Breast epithelium (tissue), 4 donors: ENCODE results near the gene VARS2. TPM values are rescaled to one million over a fixed set of nuclear protein-coding genes. Genes with fewer than 3 reads are reported as not detected.

Experiments
- DNase-seq, 2 donors: peaks; one replicate each; pipeline ENCODE4 v3.0.0-alpha.2; 2019; ENCODE audit warnings: low spot score in 2 of 2
- H3K27ac ChIP-seq, 2 donors: fragments of 200-600 bp; sonication (generic) in 1 of 2; one replicate each; pipeline ENCODE4 v1.5.1; 2016 to 2019; ENCODE audit warnings: mild to moderate bottlenecking in 1 of 2
- H3K27me3 ChIP-seq, 2 donors: fragments of 200-600 bp; sonication (generic) in 1 of 2; one replicate each; pipeline versions ENCODE4 v1.5.1 to v1.6.0; 2017 to 2019; ENCODE audit warnings: control low read depth in 1 of 2, mild to moderate bottlenecking in 1 of 2
- H3K36me3 ChIP-seq: fragments of 200-600 bp; one replicate; pipeline ENCODE4 v1.5.1; 2019
- H3K4me1 ChIP-seq, 2 donors: fragments of 200-600 bp; sonication (generic); one replicate each; pipeline ENCODE4 v1.5.1; 2016 to 2019; ENCODE audit warnings: control low read depth in 1 of 2
- H3K4me3 ChIP-seq, 3 donors: fragments of 200-600 bp; sonication (generic); 1 replicate in 2 of 3; 2 replicates in 1 of 3; pipeline ENCODE4 v1.5.1; 2016 to 2019; ENCODE audit warnings: mild to moderate bottlenecking in 3 of 3, moderate library complexity in 2 of 3
- H3K9me3 ChIP-seq, 2 donors: fragments of 200-600 bp; sonication (generic) in 1 of 2; one replicate each; pipeline ENCODE4 v1.5.1; 2016 to 2019; ENCODE audit warnings: control low read depth in 1 of 2
- POLR2A ChIP-seq: fragments of 450-650 bp; IDR thresholded peaks from one replicate; pipeline ENCODE4 v1.6.1; 2016; ENCODE audit warnings: antibody characterized with exemption, mild to moderate bottlenecking, moderate library complexity
- POLR2AphosphoS5 ChIP-seq, 3 donors: sonication (generic); formaldehyde crosslinking; IDR thresholded peaks; one replicate each; pipeline ENCODE4 v1.6.1; 2017; ENCODE audit warnings: antibody characterized with exemption in 3 of 3
- intact Hi-C: fragments of 100-400 bp; cut with DNase I; formaldehyde crosslinking; loops from one replicate; pipeline ENCODE4 v1.15.1; 2023; ENCODE audit warnings: low total_unique reads
- total RNA-seq, 3 donors: library from RNA; depleted of rRNA; stranded (reverse); fragments of >200 nt; gene quantifications; one replicate each; pipeline ENCODE4 v1.1.0, GENCODE V29; 2016
- TF ChIP-seq, protein P1 (sequence below), 3 donors: fragments of 450-650 bp; IDR thresholded peaks; one replicate each; pipeline ENCODE4 v1.5.1; 2016 to 2017; ENCODE audit warnings: antibody characterized with exemption in 3 of 3, mild to moderate bottlenecking in 3 of 3, moderate library complexity in 3 of 3

VARS2 gene
- total RNA-seq, 3 donors from 2014 or later = 15.7 to 19.2 (median 16.8) TPM

DNA sequence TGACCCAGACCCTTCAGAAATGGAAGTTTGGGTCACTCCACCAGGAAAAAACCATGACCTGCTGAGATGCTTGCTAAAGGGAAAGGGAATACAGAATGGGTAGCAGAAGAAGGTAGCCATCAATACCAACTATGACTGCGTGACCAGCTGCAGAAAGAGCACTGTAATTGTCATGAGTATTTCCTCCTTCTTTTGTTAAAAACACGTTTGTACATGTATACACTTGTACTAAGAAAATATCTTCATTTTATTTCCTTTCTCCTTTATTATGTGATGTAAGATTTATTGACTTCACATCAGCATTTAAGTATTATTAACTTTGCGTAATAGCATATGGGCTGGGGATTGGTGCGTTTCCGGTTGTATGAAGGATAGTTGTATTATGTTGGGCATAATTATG is 56.9 kb downstream of the VARS2 start:
- Histone ChIP-seq H3K4me1 (no peaks in the 10 kb centered on the region), H3K9me3 (no peaks in the 10 kb centered on the region), H3K27me3 (no peaks in the 10 kb centered on the region), H3K36me3 (no peaks in the 10 kb centered on the region), H3K4me3 (no peak overlapping the region), H3K27ac (no peak overlapping the region)
- no peak for DNase-seq
- intact Hi-C loops = no loop called here
- TF ChIP-seq, protein P1, sequence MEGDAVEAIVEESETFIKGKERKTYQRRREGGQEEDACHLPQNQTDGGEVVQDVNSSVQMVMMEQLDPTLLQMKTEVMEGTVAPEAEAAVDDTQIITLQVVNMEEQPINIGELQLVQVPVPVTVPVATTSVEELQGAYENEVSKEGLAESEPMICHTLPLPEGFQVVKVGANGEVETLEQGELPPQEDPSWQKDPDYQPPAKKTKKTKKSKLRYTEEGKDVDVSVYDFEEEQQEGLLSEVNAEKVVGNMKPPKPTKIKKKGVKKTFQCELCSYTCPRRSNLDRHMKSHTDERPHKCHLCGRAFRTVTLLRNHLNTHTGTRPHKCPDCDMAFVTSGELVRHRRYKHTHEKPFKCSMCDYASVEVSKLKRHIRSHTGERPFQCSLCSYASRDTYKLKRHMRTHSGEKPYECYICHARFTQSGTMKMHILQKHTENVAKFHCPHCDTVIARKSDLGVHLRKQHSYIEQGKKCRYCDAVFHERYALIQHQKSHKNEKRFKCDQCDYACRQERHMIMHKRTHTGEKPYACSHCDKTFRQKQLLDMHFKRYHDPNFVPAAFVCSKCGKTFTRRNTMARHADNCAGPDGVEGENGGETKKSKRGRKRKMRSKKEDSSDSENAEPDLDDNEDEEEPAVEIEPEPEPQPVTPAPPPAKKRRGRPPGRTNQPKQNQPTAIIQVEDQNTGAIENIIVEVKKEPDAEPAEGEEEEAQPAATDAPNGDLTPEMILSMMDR (IDR thresholded peaks at IDR 0.05) = no peak
- TF ChIP-seq POLR2A (no peak), POLR2AphosphoS5 (IDR thresholded peaks at IDR 0.05) (no peak)

DNA sequence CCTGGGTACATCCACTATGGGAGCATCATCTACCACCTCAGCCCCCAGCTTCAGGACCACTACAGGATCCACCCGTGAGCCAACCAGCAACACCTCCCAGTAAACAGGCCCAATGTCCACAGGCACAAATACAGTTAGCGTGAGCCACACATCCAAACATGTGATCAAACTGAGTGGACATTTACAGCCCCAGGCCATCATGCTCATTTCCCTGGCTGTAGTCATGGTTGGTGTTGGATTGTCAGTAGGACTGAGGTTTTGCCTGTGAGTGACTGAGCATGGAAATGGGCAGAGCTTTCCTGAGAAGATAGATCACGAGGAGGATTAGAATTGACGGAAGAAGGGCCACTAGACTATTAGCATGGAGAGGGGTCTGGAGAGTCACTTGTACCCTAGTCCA is 58.8 kb downstream of the VARS2 start:
- no peaks in the 10 kb centered on the region for H3K27me3 ChIP-seq
- H3K4me3 ChIP-seq = no peak overlapping the region
- DNase-seq = no peak
- no peaks in the 10 kb centered on the region for H3K4me1 ChIP-seq
- H3K9me3 ChIP-seq = no peaks in the 10 kb centered on the region
- TF ChIP-seq POLR2AphosphoS5 (IDR thresholded peaks at IDR 0.05) (no peak), POLR2A (no peak)
- TF ChIP-seq, protein P1 (IDR thresholded peaks at IDR 0.05) = no peak
- intact Hi-C loops = no loop called here
- H3K27ac ChIP-seq = no peak overlapping the region
- H3K36me3 ChIP-seq = no peaks in the 10 kb centered on the region

- intact Hi-C loops = no loop called here
- DNase-seq = no peak
- TF ChIP-seq POLR2AphosphoS5 (IDR thresholded peaks at IDR 0.05) (no peak), POLR2A (no peak)
- TF ChIP-seq, protein P1 (IDR thresholded peaks at IDR 0.05) = no peak
Observed at GRCh38 chr6:30974490-30975252, 60.6 kb downstream of the VARS2 start.

More at GRCh38 chr6:30974490-30975252, 60.6 kb downstream of the VARS2 start:
- Histone ChIP-seq H3K27me3 (no peaks in the 10 kb centered on the region), H3K4me3 (no peak overlapping the region), H3K36me3 (no peaks in the 10 kb centered on the region), H3K9me3 (no peaks in the 10 kb centered on the region), H3K4me1 (no peaks in the 10 kb centered on the region), H3K27ac (no peak overlapping the region)

Other genes starting within 250 kb of the VARS2 start
- gene DHX16, start 241.2 kb upstream of the VARS2 start, total RNA-seq = 10 to 100 TPM; 23.5 to 35.3 (median 26.2) TPM
- 10 to 100 TPM; 18.3 to 41.6 (median 20.0) TPM for gene PPP1R18, start 227.6 kb upstream of the VARS2 start, total RNA-seq
- 1 to 10 TPM; 1.8 to 4.0 (median 2.3) TPM for gene NRM, start 223.3 kb upstream of the VARS2 start, total RNA-seq
- gene MDC1, start 197.0 kb upstream of the VARS2 start, total RNA-seq = 10 to 100 TPM in 2 of 3 donors, 1 to 10 TPM in 1; 8.5 to 14.9 (median 13.4) TPM
- 100 to 1,000 TPM; 189 to 269 (median 212) TPM for gene TUBB, start 193.9 kb upstream of the VARS2 start, total RNA-seq
- 100 to 1,000 TPM in 2 of 3 donors, 10 to 100 TPM in 1; 80.5 to 171 (median 142) TPM for gene FLOT1, start 171.6 kb upstream of the VARS2 start, total RNA-seq
- gene IER3, start 169.7 kb upstream of the VARS2 start, total RNA-seq = 10 to 100 TPM in 2 of 3 donors, 1 to 10 TPM in 1; 7.7 to 64.1 (median 20.0) TPM
- 100 to 1,000 TPM in 1 of 3 donors, 10 to 100 TPM in 2; 18.1 to 149 (median 72.1) TPM for gene DDR1, start 29.7 kb upstream of the VARS2 start, total RNA-seq
- gene GTF2H4, start 6.0 kb upstream of the VARS2 start, total RNA-seq = 10 to 100 TPM; 10.4 to 13.4 (median 11.1) TPM
- gene SFTA2, start 17.9 kb downstream of the VARS2 start, total RNA-seq = not detected
- gene MUCL3, start 26.7 kb downstream of the VARS2 start, total RNA-seq = not detected
- gene MUC21, start 69.5 kb downstream of the VARS2 start, total RNA-seq = not detected
- gene MUC22, start 96.2 kb downstream of the VARS2 start, total RNA-seq = not detected
- gene C6orf15, start 198.3 kb downstream of the VARS2 start, total RNA-seq = under 1 TPM in 1 of 3 donors, not detected in 2; 0.59 TPM
- 1 to 10 TPM in 2 of 3 donors, under 1 TPM in 1; 0.48 to 2.0 (median 1.9) TPM for gene PSORS1C1, start 200.6 kb downstream of the VARS2 start, total RNA-seq
- under 1 TPM in 1 of 3 donors, not detected in 2; 0.59 TPM for gene CDSN, start 206.2 kb downstream of the VARS2 start, total RNA-seq
- not detected for gene PSORS1C2, start 224.8 kb downstream of the VARS2 start, total RNA-seq
- gene CCHCR1, start 243.6 kb downstream of the VARS2 start, total RNA-seq = 10 to 100 TPM; 10.9 to 17.1 (median 17.0) TPM
- 1 to 10 TPM; 2.3 to 8.5 (median 6.1) TPM for gene TCF19, start 244.4 kb downstream of the VARS2 start, total RNA-seq